HG02623 (cell line): ENCODE results near the gene DDX51.
"Not testable (repeated sequence)": the region's sequence is repeated elsewhere in the genome, so short reads cannot be mapped to it uniquely, and the experiment has no call there.

Experiments used
- ATAC-seq: cut with Tn5 transposase; IDR thresholded peaks from one replicate; pipeline ENCODE4 v1.9.1; 2021; ENCODE audit warnings: moderate library complexity; ENCODE audit not compliant: unreplicated experiment

Gene DDX51

DNA sequence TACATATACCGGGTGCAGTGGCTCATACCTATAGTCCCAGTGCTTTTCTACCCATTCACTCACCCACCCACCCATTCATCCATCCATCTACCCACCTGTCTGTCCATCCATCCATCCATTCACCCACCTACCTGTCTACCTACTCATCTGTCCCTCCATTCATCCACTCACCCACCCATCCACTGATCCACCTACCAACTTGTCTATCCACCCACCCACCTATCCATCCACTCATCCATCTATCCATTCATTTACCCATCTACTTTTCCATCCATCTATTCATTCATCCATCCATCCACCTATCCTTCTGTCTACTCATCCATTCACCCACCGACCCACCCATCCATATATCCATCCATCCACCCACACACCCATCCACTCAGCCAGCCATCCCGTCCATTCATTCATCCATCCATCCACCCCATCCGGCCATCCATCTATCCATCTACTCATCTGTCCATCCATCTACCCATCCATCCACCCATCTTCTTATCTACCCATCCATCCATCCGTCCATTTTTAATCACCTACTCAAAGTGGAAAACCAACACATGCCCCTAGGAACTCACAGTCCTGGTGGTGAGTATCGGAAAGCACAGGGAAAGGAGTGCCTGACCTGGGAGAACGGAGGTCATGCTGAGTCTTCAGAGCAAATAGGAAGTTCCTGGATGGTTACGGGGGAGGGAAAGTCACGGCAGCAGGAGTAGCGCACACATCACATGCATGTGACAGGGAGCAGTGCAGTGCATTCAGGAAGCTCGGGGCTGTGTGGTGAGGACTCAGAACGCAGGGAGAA, 20.0 kb downstream of the DDX51 start:
- ATAC-seq = no peak

DNA sequence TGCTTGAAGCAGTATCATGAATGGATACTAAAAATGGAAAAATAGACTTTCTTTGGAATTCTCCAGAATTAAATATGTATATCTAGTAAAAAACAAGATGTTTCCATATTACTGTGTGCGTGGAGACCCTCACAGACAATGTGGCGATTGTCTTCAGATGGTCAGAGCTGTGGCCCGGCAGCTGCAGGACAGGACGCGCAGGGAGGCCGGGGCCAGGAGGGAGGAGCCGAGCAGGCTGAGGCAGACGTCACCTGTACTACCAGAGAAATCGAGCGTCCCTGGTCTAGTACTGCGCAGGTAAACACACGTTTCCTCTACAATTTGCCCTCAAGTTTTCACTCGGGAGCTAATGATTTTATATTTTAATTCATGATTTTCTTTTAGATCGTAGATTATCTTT, 22.8 kb downstream of the DDX51 start:
- ATAC-seq = no peak

GRCh38 chr12:132118876-132119275, 25.2 kb downstream of the DDX51 start:
- no peak for ATAC-seq

DNA sequence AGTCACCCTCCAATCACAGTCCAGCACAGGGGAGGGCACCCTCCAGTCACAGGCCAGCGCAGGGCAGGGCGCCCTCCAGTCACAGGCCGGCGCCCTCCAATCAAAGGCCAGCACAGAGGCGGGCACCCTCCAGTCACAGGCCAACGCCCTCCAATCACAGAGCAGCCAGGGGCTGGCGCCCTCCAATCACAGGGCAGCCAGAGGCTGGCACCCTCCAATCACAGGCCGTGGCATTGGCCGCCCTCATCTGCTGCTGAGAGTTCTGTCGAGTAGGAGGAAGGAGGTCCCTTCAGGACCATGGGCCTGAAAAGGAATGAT, 26.6 kb downstream of the DDX51 start:
- no peak for ATAC-seq

- ATAC-seq = no peak
These were observed 27.2 kb downstream of the DDX51 start for GRCh38 chr12:132116709-132117557.

DNA sequence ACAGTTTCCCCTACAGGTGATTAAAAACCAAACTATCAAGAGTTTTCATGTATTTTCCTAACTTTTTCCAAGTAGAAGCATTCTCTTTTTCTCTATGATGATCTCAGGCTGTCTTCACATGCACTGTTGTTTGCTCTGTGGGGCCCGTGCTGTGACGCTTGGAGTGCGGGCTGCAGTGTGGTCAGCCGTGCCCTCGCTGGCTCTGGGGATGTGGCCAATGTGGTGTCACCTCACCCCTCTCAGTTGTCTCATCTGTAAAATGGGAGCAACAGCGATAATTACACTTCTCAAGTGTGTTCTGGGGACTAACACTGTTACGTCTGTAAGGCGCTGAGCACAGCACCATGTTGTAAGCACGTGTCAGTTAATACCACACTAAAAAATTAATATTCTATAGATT, 28.6 kb downstream of the DDX51 start:
- ATAC-seq = no peak

DNA sequence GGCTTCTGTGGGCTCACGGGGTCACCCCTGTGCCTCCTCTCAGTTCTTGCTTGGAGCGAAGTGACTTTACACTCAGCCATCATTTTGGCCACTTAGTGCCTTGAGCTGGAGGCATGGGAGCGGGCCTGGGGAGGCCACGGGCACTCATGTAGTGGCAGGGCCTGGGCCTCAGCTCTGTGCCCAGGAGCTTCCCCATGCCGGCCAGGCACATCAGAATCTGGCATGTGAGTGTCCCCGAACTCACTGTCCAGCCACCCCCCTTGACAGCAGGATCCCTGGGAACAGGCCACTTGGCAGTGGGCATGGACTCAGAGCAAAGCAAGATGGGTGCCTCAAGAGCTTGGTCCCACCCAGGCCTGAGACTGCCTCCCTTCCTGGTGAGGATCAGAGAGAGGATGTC, 29.5 kb downstream of the DDX51 start:
- ATAC-seq = no peak

DNA sequence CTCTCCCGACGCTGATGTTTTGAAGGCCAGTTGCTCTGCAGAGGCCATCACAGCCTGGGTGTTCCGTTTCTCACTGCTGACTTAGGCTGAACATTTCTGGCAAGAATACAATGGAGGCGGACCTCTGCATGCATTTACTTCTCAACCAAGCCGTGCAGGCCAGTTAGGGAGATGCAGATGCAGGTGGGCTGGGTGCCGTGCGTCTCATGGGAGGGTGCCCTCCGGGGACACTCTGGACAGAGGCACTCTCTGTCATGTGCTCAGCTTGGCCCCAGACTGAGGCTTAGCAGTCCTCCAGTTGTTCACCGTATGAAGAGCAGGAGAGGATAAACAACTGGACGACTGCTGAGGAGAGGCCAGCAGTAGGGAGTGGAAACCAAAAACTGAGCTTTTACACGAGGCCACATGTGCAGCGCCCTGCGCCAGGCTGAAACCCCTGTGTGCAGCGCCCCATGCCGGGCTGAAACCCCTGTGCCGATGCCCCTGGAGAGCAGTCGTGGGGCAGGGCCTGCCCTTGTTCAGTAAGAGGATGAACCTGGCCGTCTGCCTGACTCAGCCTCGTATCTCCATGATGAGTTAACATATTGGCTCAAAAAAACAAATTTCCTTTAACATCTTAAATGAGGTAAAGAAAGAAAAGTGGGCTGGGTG, 32.3 kb downstream of the DDX51 start:
- no peak for ATAC-seq

DNA sequence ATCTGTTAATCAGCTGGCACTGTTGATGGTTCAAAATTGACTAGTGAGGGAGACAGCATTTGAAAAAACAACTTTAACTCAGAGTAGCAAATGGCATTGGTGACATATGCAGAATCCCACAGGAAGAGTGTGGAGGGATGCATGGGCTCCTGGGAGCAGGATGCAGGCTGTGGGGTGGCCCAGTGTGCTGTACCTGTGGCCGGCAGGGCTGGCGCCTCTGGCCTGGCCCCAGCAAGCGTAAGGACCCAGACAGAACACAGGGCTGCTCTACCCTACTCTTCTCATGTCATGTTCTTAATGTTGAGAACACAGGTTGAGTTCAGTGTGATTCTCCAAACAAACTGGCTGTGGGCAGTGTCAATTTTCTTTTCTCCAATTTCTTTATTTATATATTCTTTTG, 33.4 kb downstream of the DDX51 start:
- ATAC-seq = no peak

- no peak for ATAC-seq
These were observed 34.4 kb downstream of the DDX51 start for GRCh38 chr12:132109741-132110140.

- no peak for ATAC-seq
These were observed 35.8 kb downstream of the DDX51 start for GRCh38 chr12:132108211-132108832.

- no peak for ATAC-seq
These were observed 37.2 kb downstream of the DDX51 start for GRCh38 chr12:132106921-132107320.

GRCh38 chr12:132105467-132105866, 38.7 kb downstream of the DDX51 start:
- ATAC-seq = no peak

DNA sequence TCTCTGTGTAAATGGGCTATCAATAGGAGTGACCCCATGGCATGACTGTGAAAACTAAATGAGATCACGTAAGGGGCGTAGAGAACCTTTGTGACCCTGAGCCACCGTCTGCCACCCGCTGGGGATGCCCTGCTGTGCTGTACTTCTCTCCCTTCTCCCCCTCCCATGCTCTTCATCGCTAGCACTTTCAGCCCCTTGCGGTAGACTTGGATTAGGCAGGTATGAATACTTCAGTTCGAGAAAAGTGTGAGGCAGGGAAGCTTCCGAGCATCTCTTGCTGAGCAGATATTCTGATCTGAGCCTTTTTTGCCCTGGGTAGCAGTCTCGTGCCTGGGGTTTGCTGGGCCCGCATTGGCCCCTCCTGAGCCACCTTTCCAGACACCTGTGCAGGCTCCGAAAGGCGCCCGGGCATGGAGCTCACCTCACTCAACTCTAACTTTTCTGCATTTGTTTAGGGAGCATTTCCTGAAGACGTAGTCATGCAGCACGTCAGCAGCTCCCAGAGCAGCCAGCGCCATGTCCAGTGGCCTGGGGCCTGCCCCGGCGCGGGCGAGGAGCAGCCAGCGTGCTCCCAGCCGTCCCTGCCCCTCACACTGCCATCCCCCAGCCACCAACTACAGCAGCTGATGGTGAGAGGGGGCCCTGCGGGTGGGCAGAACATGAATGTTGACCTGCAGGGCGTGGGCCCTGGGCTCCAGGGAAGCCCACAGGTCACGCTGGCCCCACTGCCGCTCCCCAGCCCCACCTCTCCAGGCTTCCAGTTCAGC, 40.4 kb downstream of the DDX51 start:
- no peak for ATAC-seq

DNA sequence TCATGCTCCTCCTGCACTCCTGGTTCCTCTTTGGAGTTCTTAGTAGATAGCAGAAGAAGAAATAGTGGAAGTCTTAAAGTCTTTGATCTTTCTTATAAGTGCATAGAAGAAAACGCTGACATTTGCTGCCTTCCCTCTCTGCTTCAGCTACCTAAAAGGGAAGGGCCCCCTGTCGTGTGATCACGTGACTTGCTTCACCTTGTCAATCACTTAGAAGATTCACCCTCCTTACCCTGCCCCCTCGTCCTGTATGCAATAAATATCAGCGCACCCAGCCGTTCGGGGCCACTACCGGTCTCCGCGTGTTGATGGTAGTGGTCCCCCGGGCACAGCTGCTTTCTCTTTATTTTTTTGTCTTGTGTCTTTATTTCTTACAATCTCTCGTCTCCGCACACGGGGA, 41.0 kb downstream of the DDX51 start:
- ATAC-seq = not testable (repeated sequence)

DNA sequence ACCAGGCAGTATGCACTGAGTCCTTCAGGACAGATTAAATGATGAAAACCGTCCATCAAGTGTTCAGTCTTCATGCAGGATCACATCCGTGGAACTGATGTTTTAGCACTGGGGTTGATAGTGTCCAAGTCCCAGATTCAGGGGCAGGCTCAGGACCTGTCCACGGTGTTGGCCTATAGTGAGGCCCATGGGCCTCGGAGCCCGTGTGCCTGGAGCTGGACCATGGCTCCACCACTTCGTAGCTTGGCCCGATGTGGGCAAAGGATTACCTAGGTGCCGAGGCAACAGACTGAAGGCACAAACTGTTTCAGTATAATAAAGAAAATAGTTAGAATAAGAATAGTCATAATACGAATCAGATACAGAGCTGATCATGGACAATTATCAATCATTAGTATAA, 41.8 kb downstream of the DDX51 start:
- no peak for ATAC-seq

DNA sequence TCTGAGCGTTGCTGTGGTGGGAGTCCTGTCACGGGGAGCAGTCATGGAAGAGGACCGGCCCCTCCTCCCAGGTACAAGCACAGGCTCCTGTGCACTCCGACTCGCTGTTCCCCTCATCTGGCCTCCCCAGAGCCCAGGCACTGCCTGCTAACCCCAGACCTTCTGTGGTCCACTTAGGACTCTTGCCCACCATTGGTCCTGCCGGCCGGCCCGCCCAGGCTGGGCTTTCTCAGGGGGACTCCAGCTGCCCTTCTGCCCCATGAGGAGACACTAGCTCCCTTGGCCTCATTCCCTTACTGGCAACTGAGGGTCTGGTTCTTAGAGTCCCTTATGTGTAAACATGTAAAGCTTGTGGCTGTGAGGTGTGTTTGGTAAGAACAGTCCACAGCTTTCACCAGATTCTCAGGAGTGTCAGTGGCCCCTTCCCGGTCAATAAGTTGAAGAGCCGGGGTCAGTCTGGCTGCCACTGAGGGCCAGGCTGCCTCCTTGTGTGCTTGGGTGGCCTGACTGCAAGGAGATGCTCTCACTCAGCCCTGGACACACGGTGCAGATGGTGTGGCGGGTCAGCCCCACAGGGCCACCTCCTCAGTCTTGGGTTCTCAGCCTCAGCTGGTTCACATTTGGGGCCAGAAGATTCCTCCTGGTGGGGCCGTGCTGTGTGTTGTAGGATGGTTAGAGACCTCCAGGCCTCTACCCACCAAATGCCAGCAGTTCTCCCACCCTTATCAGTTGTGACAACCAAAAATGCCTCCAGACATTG, 43.6 kb downstream of the DDX51 start:
- ATAC-seq = no peak

DNA sequence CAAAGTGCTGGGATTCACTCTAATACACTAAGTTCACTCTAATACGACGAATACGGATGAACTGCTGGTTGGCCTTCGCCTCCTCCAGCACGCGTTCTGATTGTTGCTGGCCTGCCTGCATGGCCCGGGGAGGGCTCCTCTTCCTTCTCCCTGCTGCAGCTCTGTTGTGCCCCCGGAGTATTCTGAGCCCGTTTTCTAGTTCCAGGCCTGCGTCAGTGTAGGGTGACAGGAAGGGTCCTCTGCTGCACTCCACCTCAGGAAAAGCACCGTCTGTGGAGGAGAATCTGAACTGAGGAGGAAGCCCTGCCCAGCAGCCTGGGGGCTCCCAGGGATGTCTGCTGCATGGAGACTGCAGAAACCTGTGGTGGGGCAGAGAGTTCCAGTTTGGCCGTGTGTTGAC, 44.4 kb downstream of the DDX51 start:
- ATAC-seq = no peak

DNA sequence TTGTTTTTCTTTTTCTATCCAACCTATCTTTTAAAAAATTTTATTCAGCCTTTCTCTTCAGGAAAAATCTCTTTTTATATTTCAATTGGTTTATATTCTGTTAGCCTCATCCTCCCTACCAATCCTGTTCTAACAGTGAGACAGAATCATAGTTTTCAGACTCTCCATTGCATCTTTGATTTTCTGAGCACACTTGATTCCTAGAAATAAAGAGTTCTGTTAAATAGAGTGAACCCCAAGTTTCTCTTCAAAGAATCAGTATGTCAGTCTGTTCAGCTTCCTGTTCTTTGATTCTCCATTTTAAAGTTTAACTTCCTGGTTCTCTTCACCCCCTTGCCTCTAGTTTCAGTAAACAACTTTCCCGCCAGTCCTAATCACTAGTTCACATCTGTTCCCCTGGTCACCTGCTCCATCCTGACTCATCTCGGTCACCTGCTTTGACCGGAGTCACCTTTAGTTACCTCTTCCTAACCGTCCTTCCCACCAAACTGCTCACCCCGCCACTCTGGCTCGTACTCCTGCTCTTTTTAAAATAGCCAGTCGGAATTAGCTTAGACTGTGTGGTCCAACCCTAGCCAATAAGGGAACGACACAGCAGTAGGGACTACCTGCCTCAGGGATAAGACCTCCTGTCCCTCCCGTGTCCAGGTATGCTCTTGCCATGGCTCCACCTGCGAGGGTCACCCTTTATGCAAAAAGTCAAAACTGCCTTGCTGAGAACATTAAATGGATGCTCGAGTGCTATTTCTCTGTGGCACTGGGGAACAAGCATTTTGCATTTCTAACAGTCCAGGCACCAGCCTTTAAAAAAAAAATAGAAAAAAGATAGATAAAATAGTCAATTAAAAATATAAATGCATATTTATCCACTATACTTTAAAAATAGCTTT, 48.4 kb downstream of the DDX51 start:
- ATAC-seq = no peak
